NT2/D1 (cell line): ENCODE data around the gene GSTA2.
"Not testable (repeated sequence)": the region's sequence is repeated elsewhere in the genome, so short reads cannot be mapped to it uniquely, and the experiment has no call there.

ENCODE experiments used
- DNase-seq: peaks from one replicate; pipeline ENCODE4 v3.0.0-alpha.2; 2011; ENCODE audit warnings: low read depth, low spot score
- H3K27me3 ChIP-seq: 2 replicates; pipeline ENCODE4 v1.6.0; 2011; ENCODE audit warnings: mild to moderate bottlenecking; ENCODE audit not compliant: insufficient read length, insufficient read depth
- H3K36me3 ChIP-seq: 2 replicates; pipeline ENCODE4 v1.6.1; 2011; ENCODE audit warnings: mild to moderate bottlenecking, low read length, mixed read lengths; ENCODE audit not compliant: insufficient read depth, insufficient read length
- H3K4me1 ChIP-seq: 2 replicates; pipeline ENCODE4 v1.5.1; 2011; ENCODE audit not compliant: insufficient read depth, insufficient read length
- H3K4me3 ChIP-seq: 2 replicates; pipeline ENCODE4 v1.5.1; 2011; ENCODE audit warnings: low read depth; ENCODE audit not compliant: insufficient read length
- H3K9ac ChIP-seq: 2 replicates; pipeline ENCODE4 v1.6.0; 2011; ENCODE audit warnings: low read depth; ENCODE audit not compliant: insufficient read length
- H3K9me3 ChIP-seq: 2 replicates; pipeline ENCODE4 v1.5.1; 2011; ENCODE audit warnings: mild to moderate bottlenecking, low read length; ENCODE audit not compliant: insufficient read depth
- SUZ12 ChIP-seq: IDR thresholded peaks from 2 replicates; pipeline ENCODE4 v1.6.1; 2011; ENCODE audit not compliant: insufficient read length, insufficient read depth; ENCODE audit errors: extremely low read depth
- YY1 ChIP-seq: IDR thresholded peaks from 2 replicates; pipeline ENCODE4 v1.6.1; 2011; ENCODE audit not compliant: insufficient read length, insufficient read depth
- ZNF274 ChIP-seq: IDR thresholded peaks from 2 replicates; pipeline ENCODE4 v1.6.1; 2011; ENCODE audit warnings: mild to moderate bottlenecking, low read depth, low read length

GSTA2 gene

DNA sequence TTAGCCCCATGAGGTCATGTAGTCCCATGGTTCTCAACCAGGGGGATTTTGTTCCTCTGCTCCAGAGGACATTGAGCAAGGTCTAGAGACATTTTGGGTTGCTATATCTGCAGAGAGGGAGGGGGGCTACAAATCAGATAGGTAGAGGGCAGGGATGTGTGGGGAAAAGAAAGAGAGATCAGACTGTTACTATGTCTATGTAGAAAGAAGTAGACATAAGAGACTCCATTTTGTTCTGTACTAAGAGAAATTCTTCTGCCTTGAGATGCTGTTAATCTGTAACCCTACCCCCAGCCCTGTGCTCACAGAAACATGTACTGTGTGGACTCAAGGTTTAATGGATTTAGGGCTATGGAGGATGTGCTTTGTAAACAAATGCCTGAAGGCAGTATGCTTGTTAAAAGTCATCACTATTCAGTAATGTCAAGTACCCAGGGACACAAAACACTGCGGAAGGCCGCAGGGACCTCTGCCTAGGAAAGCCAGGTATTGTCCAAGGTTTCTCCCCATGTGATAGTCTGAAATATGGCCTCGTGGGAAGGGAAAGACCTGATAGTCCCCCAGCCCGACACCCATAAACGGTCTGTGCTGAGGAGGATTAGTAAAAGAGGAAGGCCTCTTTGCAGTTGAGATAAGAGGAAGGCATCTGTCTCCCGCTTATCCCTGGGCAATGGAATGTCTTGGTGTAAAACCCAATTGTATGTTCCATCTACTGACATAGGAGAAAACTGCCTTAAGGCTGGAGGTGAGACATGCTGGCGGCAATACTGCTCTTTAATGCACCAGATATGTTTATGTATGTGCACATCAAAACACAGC is 1.4 kb downstream of the GSTA2 start:
- H3K4me3 ChIP-seq, DNase-seq, H3K9ac ChIP-seq, H3K9me3 ChIP-seq, H3K4me1 ChIP-seq, H3K36me3 ChIP-seq, H3K27me3 ChIP-seq: not testable (repeated sequence)

DNA sequence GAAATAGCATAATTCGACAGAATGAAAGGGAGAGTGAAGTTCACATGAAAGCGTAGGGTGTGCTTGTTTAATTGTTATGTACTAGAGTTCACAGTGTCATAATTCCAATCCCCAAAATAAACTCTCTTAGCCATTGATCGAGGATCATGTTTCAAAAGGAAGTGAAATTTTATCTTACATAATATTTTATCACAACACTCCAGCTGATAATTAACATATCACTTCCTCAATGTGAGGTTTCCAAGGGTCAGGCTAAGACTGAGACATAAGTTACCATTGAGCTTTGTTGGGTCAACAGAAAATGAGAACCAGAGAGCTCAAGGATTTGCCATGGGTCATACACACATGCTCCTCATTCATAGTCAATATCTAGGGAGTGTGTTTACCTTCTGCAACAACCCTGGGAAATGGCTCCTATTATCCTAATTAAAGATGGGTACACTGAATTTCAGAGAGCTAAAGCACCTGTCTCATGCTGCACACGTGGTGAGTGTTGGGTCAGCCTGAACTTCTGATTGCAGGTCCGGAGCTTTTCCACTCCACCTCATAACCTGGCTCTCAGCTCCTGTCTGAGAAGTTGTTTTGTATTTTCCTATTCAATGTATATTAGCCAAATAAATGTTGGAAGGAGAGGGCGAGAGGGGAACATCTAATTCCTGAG is 3.0 kb downstream of the GSTA2 start:
- Histone ChIP-seq H3K27me3 (no peaks in the 10 kb centered on the region), H3K36me3 (no peaks in the 10 kb centered on the region), H3K4me3 (no peak overlapping the region), H3K4me1 (no peaks in the 10 kb centered on the region), H3K9me3 (no peaks in the 10 kb centered on the region), H3K9ac (no peak overlapping the region)
- DNase-seq, result no peak
- no peak for TF ChIP-seq ZNF274
- no peak for TF ChIP-seq SUZ12
- TF ChIP-seq YY1, result no peak

DNA sequence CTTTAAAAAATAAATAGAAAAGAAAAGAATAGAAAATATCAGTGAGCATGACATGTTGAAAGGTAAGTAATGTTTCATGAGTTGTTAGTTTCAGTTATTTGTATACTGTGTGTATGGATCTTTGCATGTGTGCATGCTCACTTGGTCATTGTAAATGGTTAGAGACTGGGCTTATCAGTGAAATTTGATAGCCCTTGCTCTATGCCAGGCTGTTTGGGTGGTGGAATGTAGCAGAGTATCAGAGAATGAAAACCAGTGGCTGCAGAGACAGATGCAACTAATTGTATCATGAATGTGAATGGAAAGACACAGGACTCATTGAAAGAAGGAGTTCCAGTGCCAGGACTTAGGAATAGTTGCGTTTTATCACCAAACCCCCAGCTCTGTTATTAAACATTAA is 4.2 kb downstream of the GSTA2 start:
- H3K4me3 ChIP-seq, result no peak overlapping the region
- TF ChIP-seq ZNF274 (no peak), SUZ12 (no peak), YY1 (no peak)
- no peaks in the 10 kb centered on the region for H3K9me3 ChIP-seq
- no peaks in the 10 kb centered on the region for H3K36me3 ChIP-seq
- H3K9ac ChIP-seq, result no peak overlapping the region
- H3K4me1 ChIP-seq, result no peaks in the 10 kb centered on the region
- DNase-seq, result no peak
- H3K27me3 ChIP-seq, result no peaks in the 10 kb centered on the region

DNA sequence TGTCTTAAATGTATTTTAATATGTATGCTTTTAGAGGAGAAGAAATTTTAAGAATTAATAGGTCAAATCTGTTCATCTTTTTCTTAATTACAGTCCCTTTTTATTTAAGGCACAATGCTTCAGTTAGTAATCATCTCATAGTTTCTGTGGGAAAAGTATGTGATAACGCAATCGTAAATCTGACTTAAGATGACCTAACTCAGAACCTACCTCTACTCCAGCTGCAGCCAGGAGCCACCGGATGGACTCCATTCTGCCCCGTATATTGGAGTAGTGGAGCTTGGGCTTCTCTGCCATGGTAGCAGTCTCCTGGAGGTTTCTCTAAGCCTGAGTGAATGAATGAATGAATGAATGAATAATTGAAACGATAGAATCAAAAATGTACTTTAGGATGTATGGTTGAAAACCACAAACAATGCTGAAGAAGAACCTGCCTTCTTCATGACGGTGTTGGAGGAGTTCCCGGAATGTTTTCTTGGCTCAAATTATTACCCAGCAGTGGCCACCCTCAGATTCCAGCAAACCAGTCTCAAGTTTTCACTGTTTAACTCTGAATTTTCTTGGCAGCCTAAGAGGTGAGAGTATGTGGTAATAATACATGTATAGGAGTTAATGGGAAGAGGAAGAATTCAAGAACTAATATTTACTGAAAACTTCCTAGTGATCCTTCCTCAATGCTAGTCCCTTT is 5.5 kb downstream of the GSTA2 start:
- H3K9ac ChIP-seq, H3K4me3 ChIP-seq, H3K4me1 ChIP-seq, H3K9me3 ChIP-seq, H3K36me3 ChIP-seq, H3K27me3 ChIP-seq, DNase-seq: not testable (repeated sequence)

DNA sequence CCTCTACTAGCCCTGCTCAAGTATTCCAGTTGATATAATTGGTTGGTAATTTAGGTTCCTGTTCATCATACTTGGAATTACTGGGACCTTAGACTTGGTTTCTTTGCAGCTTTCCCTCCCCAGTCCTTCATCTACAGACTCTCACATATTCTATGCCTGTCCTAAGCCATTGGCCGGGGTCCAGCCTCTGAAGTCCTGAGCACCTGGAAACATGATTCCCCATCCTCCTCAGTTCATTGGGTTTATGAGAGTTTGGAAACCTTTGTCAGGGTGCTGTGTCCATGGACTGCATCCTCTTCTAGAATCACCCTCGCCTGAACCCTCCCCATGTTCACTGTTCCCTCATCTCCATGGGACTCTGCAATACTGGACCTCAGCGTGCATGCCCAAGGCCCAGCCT is 8.8 kb downstream of the GSTA2 start:
- Histone ChIP-seq H3K4me1 (no peaks in the 10 kb centered on the region), H3K9me3 (no peaks in the 10 kb centered on the region), H3K27me3 (no peaks in the 10 kb centered on the region), H3K9ac (no peak overlapping the region), H3K36me3 (no peaks in the 10 kb centered on the region), H3K4me3 (no peak overlapping the region)
- TF ChIP-seq ZNF274 (no peak), YY1 (no peak), SUZ12 (no peak)
- no peak for DNase-seq

DNA sequence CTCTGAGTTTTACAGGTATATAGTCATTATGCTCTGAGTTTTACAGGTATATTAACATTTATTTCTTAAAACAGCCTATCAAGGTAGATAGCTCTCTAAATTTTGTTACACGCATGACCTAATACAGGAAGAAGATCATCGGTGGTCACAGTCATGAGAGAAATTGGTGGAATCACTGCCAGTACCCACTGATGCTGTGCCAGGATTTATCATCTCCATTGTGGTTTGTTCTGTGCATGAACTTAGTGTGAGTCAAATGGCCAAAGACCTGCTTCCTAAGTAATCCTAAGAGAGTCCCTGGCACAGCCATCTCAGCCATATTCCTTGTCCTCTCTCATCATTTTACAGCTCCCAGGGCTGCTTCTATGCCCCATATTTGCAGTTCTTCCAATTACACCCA is 10.1 kb downstream of the GSTA2 start:
- not testable (repeated sequence) for H3K4me3 ChIP-seq, H3K27me3 ChIP-seq, H3K9ac ChIP-seq, H3K4me1 ChIP-seq, H3K36me3 ChIP-seq, H3K9me3 ChIP-seq, DNase-seq

DNA sequence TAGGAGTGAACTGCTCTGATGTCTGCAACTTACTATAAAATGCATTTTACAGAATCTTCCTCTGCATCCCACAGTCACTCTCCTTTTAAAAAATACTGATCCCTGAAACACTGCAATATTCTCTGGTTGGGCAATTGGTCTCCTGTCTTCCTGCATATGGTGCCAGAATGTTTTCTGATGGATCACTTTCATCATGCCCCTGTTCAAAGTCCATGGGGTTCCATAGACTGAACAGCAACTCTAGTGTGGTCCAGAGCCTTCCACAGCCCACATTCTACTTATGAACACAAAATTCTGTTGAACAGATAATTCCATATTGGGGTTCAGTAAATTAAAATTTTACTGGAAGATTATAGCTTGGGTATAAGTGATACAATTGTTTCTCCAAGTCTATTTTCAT is 11.0 kb downstream of the GSTA2 start:
- TF ChIP-seq SUZ12, result no peak
- TF ChIP-seq ZNF274, result no peak
- no peak for TF ChIP-seq YY1
- Histone ChIP-seq H3K9me3 (no peaks in the 10 kb centered on the region), H3K27me3 (no peaks in the 10 kb centered on the region), H3K36me3 (no peaks in the 10 kb centered on the region), H3K4me1 (no peaks in the 10 kb centered on the region), H3K9ac (no peak overlapping the region), H3K4me3 (no peak overlapping the region)
- no peak for DNase-seq
